Measurements from ENCODE around the gene RBFOX1. TPM values are rescaled to one million over a fixed set of nuclear protein-coding genes. Genes with fewer than 3 reads are reported as not detected.

RBFOX1 gene
- polyA plus RNA-seq, 1 donor from 2014 or later: 56.8 TPM

DNA sequence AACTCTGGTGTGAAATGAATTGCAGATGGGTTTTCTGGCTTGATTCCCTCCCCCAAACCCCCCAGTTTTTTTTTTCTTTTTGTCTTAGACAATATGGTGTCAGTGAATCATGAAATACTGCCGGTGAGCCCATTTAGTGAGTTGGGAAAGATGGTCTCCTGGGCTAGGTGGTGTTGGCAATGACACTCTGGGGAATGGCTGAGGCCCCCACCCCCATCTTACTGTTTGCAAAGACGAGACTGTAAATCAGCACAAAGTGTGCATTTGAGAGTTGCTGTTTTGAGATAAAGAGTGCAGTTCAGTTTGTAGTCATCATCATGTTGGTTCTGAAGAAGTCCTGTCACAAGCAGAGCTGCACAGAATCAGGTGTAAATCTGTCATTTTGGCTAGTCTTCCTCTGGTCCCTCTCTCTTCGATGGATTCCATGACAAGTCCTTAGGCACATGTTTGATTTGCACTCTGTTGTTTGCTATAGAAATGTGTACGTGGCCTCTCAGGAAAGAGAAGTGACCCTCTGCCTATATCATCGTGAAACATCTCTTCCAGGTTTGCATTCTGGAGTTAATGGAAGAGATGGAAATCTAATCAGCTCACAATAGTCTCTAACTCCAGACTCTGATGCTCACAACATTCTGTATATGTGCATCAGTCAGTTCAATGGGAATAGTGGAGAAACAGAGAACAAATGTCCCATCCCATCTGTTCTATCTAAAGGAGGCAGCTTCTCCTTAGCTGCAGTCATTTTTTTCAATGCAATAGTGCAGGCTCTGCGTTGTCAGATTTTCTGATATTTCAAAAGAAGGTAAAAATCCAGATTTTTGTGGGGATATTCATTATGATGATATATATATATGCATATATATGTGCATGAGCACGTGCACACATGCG, 34.6 kb downstream of the RBFOX1 start:
- H3F3A ChIP-seq (ENCODE audit: insufficient read depth, low read length, poor library complexity, severe bottlenecking): no peaks in the 10 kb centered on the region
- no peak for TF ChIP-seq POLR2AphosphoS5 (IDR thresholded peaks at IDR 0.05)
- TF ChIP-seq EZH2 (IDR thresholded peaks at IDR 0.05; ENCODE audit: borderline replicate concordance, insufficient read depth, low read length, poor library complexity, severe bottlenecking): no peak
- TF ChIP-seq RAD21 (conservative IDR thresholded peaks at IDR 0.05): no peak
- TF ChIP-seq SMC3 (conservative IDR thresholded peaks at IDR 0.05; ENCODE audit: poor library complexity): no peak
- no peak overlapping the region for H3K4me2 ChIP-seq (ENCODE audit: low read length)
- H3K79me2 ChIP-seq (replicated peaks; ENCODE audit: insufficient read depth, low read length): no peaks in the 10 kb centered on the region
- no peak overlapping the region for H2AFZ ChIP-seq (ENCODE audit: low read depth, low read length)
- no peak overlapping the region for H3K4me3 ChIP-seq (ENCODE audit: low read length)
- H3K9me3 ChIP-seq (ENCODE audit: low read length): no peaks in the 10 kb centered on the region
- H4K20me1 ChIP-seq (ENCODE audit: insufficient read depth): no peaks in the 10 kb centered on the region
- H3K9ac ChIP-seq (ENCODE audit: low read length): no peak overlapping the region
- H3K27me3 ChIP-seq (ENCODE audit: insufficient read depth, low read depth, low read length): no peaks in the 10 kb centered on the region
- H3K27ac ChIP-seq (ENCODE audit: low read length): no peak overlapping the region
- H3K9me2 ChIP-seq (ENCODE audit: insufficient read depth, low read length): no peaks in the 10 kb centered on the region
- H3K36me3 ChIP-seq (ENCODE audit: insufficient read depth, low read length): no peaks in the 10 kb centered on the region

DNA sequence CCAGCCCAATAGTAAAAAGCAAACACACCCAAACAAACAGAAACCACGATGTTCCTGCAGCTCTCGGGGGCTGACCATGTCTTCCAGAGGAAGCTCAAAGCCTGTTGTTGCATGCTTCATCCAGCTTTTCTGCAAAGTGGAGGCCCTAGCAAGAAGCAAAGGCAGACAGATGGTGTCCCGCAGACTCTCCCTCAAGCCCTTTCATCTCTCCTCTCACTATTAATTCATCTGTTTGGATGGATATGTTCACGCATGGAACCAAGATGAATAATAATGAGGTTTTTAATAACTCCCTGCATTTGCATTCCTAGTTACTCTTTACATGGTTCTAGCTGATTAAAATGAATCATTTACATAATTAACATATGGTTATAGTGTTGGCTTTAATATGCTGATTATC, 36.6 kb downstream of the RBFOX1 start:
- Histone ChIP-seq H4K20me1 (ENCODE audit: insufficient read depth) (no peaks in the 10 kb centered on the region), H3K27me3 (ENCODE audit: insufficient read depth, low read depth, low read length) (no peaks in the 10 kb centered on the region), H3K9ac (ENCODE audit: low read length) (no peak overlapping the region), H3K36me3 (ENCODE audit: insufficient read depth, low read length) (no peaks in the 10 kb centered on the region), H2AFZ (ENCODE audit: low read depth, low read length) (no peak overlapping the region), H3K9me2 (ENCODE audit: insufficient read depth, low read length) (no peaks in the 10 kb centered on the region), H3F3A (ENCODE audit: insufficient read depth, low read length, poor library complexity, severe bottlenecking) (no peaks in the 10 kb centered on the region), H3K4me2 (ENCODE audit: low read length) (no peak overlapping the region), H3K27ac (ENCODE audit: low read length) (no peak overlapping the region), H3K79me2 (replicated peaks; ENCODE audit: insufficient read depth, low read length) (no peaks in the 10 kb centered on the region), H3K9me3 (ENCODE audit: low read length) (no peaks in the 10 kb centered on the region), H3K4me3 (ENCODE audit: low read length) (no peak overlapping the region)
- TF ChIP-seq SMC3 (conservative IDR thresholded peaks at IDR 0.05; ENCODE audit: poor library complexity): no peak
- TF ChIP-seq TAF1 (IDR thresholded peaks at IDR 0.05; ENCODE audit: low read depth): no peak
- TF ChIP-seq RAD21 (conservative IDR thresholded peaks at IDR 0.05): no peak
- TF ChIP-seq, protein P1, sequence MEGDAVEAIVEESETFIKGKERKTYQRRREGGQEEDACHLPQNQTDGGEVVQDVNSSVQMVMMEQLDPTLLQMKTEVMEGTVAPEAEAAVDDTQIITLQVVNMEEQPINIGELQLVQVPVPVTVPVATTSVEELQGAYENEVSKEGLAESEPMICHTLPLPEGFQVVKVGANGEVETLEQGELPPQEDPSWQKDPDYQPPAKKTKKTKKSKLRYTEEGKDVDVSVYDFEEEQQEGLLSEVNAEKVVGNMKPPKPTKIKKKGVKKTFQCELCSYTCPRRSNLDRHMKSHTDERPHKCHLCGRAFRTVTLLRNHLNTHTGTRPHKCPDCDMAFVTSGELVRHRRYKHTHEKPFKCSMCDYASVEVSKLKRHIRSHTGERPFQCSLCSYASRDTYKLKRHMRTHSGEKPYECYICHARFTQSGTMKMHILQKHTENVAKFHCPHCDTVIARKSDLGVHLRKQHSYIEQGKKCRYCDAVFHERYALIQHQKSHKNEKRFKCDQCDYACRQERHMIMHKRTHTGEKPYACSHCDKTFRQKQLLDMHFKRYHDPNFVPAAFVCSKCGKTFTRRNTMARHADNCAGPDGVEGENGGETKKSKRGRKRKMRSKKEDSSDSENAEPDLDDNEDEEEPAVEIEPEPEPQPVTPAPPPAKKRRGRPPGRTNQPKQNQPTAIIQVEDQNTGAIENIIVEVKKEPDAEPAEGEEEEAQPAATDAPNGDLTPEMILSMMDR (IDR thresholded peaks at IDR 0.05; ENCODE audit: poor library complexity, severe bottlenecking): no peak
- TF ChIP-seq MXI1 (conservative IDR thresholded peaks at IDR 0.05; ENCODE audit: poor library complexity, severe bottlenecking): no peak
- TF ChIP-seq POLR2AphosphoS5 (IDR thresholded peaks at IDR 0.05): no peak
- no peak for TF ChIP-seq EP300 (conservative IDR thresholded peaks at IDR 0.05; ENCODE audit: poor library complexity, severe bottlenecking)
- no peak for TF ChIP-seq EZH2 (IDR thresholded peaks at IDR 0.05; ENCODE audit: borderline replicate concordance, insufficient read depth, low read length, poor library complexity, severe bottlenecking)
- TF ChIP-seq, protein P2, sequence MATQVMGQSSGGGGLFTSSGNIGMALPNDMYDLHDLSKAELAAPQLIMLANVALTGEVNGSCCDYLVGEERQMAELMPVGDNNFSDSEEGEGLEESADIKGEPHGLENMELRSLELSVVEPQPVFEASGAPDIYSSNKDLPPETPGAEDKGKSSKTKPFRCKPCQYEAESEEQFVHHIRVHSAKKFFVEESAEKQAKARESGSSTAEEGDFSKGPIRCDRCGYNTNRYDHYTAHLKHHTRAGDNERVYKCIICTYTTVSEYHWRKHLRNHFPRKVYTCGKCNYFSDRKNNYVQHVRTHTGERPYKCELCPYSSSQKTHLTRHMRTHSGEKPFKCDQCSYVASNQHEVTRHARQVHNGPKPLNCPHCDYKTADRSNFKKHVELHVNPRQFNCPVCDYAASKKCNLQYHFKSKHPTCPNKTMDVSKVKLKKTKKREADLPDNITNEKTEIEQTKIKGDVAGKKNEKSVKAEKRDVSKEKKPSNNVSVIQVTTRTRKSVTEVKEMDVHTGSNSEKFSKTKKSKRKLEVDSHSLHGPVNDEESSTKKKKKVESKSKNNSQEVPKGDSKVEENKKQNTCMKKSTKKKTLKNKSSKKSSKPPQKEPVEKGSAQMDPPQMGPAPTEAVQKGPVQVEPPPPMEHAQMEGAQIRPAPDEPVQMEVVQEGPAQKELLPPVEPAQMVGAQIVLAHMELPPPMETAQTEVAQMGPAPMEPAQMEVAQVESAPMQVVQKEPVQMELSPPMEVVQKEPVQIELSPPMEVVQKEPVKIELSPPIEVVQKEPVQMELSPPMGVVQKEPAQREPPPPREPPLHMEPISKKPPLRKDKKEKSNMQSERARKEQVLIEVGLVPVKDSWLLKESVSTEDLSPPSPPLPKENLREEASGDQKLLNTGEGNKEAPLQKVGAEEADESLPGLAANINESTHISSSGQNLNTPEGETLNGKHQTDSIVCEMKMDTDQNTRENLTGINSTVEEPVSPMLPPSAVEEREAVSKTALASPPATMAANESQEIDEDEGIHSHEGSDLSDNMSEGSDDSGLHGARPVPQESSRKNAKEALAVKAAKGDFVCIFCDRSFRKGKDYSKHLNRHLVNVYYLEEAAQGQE (IDR thresholded peaks at IDR 0.05; ENCODE audit: borderline replicate concordance): no peak
